Activated gamma-delta T cell treated with Interleukin-2 at 50 U/mL for 16 hours (primary cell): Measurements from ENCODE around the gene ZDHHC12.
"Not testable (repeated sequence)": the region's sequence is repeated elsewhere in the genome, so short reads cannot be mapped to it uniquely, and the experiment has no call there.

Experiments
- DNase-seq: peaks from one replicate; pipeline ENCODE4 v3.0.0-alpha.2; 2020

The ZDHHC12 gene

GRCh38 chr9:128706671-128707381 is 17.1 kb downstream of the ZDHHC12 start:
- no peak for DNase-seq

- no peak for DNase-seq
Measured at GRCh38 chr9:128706045-128706444, 17.9 kb downstream of the ZDHHC12 start.

- no peak for DNase-seq
Measured at GRCh38 chr9:128705051-128705965, 18.6 kb downstream of the ZDHHC12 start.

GRCh38 chr9:128704356-128704670 is 19.6 kb downstream of the ZDHHC12 start:
- no peak for DNase-seq

- no peak for DNase-seq
Measured at GRCh38 chr9:128703616-128704355, 20.1 kb downstream of the ZDHHC12 start.

- no peak for DNase-seq
Measured at GRCh38 chr9:128702949-128703615, 20.8 kb downstream of the ZDHHC12 start.

GRCh38 chr9:128702445-128702948 is 21.4 kb downstream of the ZDHHC12 start, which contains the start of gene PKN3:
Gene PKN3, plus strand, starts transcription at chr9:128702503. Its CDS starts 413 bp downstream, at chr9:128702916.
- peak; percentile 86 for DNase-seq

- DNase-seq: no peak
Measured at GRCh38 chr9:128701227-128701854, 22.6 kb downstream of the ZDHHC12 start.

GRCh38 chr9:128699096-128699795 is 24.7 kb downstream of the ZDHHC12 start:
- not testable (repeated sequence) for DNase-seq

- DNase-seq: no peak
Measured at GRCh38 chr9:128696923-128697707, 26.8 kb downstream of the ZDHHC12 start.

GRCh38 chr9:128694344-128694743 is 29.6 kb downstream of the ZDHHC12 start:
- no peak for DNase-seq

GRCh38 chr9:128693738-128694137 is 30.2 kb downstream of the ZDHHC12 start:
- not testable (repeated sequence) for DNase-seq

GRCh38 chr9:128690684-128691034 is 33.3 kb downstream of the ZDHHC12 start:
- DNase-seq: no peak

GRCh38 chr9:128689820-128690683 is 33.9 kb downstream of the ZDHHC12 start:
- DNase-seq: peak; percentile 61

GRCh38 chr9:128689293-128689774 is 34.6 kb downstream of the ZDHHC12 start:
- DNase-seq: peak; percentile 59

GRCh38 chr9:128688501-128689292 is 35.2 kb downstream of the ZDHHC12 start, which contains the start of gene SET:
Gene SET, plus strand, starts transcription at chr9:128689222. Its CDS starts 361 bp downstream, at chr9:128689583.
- peak; percentile 92 for DNase-seq

GRCh38 chr9:128687453-128687852 is 36.5 kb downstream of the ZDHHC12 start:
- no peak for DNase-seq
